Stimulated activated CD4-positive, alpha-beta T cell treated with anti-CD3 and anti-CD28 coated beads, Interleukin-1b, Interleukin-23, amount 100 ng/mL, for 4 hours (primary cell): ENCODE results near the gene ACOT8.
A peak's percentile ranks its signal among the peaks of the same experiment; 100 is the strongest.
"Not testable (repeated sequence)": the region's sequence is repeated elsewhere in the genome, so short reads cannot be mapped to it uniquely, and the experiment has no call there.

ENCODE experiments used
- DNase-seq, 2 donors: peaks; one replicate each; pipeline ENCODE4 v3.0.0-alpha.2; 2020; ENCODE audit warnings: low read depth in 2 of 2

The ACOT8 gene

DNA sequence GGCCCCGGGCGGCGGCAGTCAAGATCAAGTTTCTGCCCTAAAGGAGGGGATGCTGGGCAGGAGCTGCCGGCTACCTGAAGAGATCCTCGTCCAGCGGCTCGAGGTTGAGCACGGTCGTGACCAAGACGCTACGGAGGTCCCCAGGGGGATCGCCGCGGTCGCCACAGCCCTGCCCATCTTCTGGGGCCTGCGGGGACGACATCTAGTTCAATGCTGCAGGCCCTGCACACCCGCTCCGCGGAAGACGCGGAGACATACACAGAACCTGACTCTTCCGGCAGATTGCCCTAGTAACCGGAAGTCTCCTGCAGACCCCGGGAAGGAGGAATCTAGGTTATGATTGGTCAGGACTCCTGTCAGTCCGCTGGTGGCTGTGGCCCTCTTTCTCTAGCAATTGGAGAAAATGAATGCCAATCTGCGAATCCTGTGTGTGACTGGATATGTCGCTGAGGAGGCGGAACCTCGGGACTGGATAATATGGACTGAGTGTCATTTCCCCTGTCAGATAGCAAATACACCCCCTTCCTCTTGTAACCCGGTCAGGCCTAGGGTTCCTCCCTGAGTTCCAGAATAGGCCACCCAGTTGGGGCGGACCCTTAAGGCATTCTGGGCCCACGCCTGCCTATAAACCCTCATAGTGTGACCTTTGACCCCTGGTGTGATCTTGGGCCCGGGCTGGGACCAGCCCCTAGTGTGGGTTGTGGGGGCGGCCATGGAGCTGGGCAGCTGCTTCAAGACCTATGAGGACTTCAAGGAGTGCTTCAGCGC lies at the start of gene ACOT8, which contains the start of gene ZSWIM3:
Gene ACOT8, minus strand, starts transcription at position 279 of the 768 bp plus-strand sequence. Its CDS starts 77 bp downstream, at position 202.
Gene ZSWIM3, plus strand, starts transcription at position 501 of the 768 bp plus-strand sequence. Its CDS starts 212 bp downstream, at position 713.
- DNase-seq = peak; percentile 62 to 91

DNA sequence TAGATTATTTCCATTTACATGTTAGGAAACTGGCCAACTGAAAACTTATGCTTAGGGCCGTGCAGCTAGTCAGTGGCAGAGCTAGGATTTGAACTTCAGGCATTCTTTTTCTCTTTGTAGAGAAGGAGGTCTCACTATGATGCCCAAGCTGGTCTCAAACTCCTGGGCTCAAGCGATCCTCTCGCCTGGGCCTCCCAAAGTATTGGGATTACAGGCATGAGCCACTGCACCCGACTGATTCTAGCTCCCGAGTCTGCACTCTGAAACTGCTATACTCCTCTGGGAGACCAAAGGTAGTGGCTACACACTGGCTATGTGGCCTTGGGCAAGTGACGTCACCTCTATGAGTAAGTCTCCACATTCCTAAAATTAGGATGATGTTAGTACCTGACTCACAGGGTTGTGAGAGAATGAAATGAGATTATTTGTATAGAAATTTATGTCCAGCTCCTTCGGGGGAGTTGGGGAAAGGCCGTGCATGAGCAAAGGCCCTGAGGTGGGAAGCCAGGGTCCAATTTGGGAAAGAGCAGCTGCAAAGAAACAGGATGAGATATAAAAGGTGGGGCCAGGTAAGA lies 48.4 kb upstream of the ACOT8 start:
- DNase-seq = no peak

DNA sequence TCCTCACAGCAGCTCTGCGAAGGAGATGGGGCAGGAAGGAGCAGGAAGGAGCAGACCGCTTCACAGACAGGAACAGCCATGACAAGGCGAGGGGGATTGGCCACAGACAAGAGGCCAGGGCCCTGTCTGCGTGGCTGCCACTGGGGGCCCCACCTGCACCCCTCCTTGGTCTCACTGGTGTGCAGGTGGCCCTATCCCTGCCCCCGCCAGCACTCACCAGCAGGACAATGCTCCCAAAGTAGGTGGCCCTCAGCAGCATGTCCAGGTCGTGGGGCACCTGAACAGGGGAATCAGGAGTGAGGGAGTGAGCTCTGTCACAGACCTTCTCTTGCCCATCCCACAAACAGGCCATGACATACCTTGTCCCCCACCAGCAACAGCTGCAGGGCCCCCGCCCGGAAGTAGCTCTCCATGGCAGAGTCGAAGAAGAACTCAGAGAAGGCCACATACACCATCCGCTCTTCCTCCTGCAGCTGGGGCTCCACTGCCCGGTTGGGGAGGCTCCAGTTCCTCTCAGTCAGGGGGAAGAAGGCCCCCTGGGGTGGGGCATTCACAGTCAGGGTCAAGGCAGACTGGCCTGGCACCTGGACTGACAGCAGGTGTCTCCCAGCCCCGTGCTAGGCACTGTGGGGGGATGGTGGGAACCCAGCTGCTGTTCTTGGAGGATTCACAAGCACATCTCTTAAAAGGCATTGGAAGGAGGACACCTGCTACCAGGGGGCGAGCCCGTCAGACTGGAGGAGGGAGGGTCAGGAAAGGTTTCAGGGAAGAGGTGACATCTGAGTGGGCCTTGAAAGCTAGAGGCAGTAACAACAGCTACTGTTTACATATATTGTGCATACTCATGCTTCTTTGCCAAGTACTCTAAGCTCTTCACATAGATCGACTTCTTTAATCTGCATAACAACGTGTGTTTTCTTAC lies 47.7 kb upstream of the ACOT8 start:
- DNase-seq = no peak

DNA sequence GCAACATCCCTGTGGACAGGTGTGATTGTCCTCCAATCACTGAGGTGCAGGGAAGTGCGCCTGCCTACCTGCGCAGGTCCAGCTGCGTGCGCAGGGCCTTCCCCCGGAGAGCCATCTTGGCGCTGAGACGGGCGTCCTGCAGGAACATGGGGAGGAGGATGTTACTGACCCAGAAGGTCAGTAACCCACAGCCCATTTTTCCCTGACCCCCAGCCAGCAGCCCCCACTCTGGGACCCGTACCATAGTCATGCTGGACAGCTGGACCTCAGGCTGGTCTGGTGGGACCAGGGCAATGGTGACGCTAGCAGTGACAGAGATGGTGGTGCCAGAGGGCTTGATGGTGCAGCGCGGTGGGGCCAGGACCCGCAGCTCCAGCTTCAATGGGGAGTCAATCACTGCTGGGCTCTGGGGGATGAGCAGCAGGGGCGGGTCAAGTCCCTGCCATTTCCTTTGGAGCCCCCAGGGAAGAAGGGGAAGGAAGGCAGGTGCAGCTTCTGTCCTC lies 45.1 kb upstream of the ACOT8 start:
- DNase-seq = no peak

DNA sequence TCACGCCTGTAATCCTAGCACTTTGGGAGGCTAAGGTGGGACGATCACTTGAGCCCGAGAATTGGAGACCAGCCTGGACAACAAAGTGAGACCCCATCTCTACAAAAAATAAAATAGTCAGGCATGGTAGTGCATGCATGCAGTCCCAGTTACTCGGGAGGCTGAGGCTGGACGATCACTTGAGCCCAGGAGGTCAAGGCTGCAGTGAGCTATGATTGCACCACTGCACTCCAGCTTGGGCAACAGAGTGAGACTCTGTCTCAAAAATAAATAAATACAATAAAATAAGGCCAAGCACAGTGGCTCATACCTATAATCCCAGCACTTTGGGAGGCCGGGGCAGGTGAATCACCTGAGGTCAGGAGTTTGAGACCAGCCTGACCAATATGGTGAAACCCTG lies 44.1 kb upstream of the ACOT8 start:
- not testable (repeated sequence) for DNase-seq

DNA sequence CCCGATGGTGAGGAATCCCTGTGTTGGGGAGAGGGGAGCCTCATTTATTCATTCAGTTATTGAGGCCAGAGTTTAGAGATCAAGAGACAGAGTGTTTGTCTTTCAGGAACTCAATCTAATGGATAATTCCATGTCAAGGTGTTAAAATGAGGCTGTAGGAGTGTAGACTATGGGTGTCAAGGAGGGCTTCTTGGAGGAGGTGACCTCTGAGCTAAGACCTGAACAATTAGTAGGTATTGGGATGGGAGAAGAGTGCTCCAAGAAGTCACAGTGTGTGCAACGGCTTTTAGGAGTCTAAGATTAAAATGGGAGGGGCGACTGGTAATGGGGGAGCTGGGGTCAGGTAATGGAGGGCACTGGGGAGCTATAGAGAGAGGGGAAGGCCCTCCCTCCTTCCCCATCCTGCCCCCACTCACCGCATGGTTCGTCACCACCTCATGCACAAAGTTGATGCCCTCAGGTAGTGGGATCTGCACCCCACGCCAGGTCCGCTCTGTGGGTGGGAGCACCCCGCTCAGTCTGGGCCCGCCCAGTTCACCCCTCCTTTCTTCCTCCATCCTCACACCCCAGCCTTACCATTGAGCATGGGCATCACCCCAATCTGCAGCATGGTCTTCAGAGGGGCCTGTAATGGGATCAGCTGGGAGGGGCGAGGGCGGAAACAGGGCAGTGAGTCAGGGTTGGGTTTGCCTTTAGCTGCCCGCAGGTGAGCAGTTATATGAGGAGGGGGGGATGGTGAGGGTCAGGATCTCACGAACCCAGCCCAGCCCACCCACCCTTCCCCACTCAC lies 42.0 kb upstream of the ACOT8 start:
- DNase-seq = no peak

DNA sequence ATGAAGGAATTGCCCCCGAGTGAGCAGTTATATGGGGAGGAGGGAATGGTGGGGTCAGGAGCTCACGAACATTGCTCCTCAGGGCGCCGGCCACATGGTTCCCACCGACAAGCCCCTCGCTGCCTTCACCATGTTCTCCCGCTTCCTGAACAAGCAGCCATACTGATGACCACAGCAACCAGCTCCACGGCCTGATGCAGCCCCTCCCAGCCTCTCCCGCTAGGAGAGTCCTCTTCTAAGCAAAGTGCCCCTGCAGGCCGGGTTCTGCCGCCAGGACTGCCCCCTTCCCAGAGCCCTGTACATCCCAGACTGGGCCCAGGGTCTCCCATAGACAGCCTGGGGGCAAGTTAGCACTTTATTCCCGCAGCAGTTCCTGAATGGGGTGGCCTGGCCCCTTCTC lies 41.1 kb upstream of the ACOT8 start:
- no peak for DNase-seq

DNA sequence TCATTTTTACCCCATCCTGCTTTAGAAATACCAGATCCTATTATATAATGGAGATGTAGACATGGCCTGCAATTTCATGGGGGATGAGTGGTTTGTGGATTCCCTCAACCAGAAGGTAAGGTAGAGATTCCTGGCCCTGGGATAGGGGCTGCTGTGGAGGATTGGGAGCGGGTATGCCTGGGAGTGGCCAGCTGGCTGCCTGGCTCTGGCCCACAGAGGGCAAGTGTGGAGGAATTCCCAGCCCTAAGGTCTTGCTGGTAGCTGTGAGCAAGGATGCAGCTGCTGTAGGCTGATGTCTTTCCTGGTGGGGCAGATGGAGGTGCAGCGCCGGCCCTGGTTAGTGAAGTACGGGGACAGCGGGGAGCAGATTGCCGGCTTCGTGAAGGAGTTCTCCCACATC lies 40.5 kb upstream of the ACOT8 start:
- DNase-seq = no peak

DNA sequence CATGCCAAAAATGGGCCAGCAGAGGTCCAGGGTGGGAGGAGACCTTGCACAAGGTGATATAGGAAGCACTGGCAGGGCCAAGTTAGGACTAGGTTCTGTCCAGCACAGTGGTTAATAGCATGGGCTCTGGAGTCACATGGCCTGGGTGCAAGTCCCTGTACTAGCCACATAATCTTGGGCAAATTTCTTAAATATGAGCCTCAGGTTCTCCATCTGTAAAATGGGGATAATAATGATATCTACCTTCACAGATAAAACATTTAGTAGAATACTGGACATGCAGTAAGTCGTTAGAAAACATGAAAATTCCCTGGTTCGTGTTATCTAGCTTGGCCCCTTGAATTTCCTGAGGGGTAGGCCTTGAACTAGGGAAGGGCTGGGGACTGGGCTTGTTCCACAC lies 40.1 kb upstream of the ACOT8 start:
- DNase-seq = no peak

DNA sequence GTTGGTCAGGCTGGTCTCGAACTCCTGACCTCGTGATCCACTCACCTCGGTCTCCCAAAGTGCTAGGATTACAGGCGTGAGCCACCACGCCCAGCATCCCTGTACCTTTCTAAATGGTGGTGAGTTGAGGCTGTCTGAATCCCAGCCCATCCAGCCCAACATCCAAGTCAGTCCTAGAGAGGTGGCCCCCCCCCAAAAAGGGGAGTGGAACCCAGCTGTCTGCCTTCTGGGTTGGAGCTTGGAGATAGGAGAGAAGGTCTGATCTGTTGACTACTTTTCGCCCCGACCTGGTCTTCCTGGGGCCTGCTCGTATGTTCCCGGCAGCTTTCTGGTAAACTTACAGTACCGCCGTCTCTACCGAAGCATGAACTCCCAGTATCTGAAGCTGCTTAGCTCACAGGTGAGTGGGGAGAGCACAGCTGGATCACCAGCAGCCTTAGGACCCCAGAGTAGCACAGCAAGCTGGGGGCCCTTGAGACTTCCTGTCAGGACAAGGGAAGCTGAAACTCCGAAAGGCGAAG lies 39.5 kb upstream of the ACOT8 start:
- DNase-seq = no peak

DNA sequence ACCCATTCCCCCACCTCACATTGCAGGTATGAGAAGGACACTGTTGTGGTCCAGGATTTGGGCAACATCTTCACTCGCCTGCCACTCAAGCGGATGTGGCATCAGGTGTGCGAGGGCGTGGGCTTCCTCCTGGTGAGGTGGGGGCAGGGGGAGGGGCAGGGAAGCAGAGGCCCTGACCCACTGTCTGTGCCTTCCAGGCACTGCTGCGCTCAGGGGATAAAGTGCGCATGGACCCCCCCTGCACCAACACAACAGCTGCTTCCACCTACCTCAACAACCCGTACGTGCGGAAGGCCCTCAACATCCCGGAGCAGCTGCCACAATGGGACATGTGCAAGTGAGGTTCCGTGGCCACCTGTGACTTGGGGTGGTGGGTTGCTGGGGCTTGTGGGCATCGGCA lies 37.6 kb upstream of the ACOT8 start:
- no peak for DNase-seq

DNA sequence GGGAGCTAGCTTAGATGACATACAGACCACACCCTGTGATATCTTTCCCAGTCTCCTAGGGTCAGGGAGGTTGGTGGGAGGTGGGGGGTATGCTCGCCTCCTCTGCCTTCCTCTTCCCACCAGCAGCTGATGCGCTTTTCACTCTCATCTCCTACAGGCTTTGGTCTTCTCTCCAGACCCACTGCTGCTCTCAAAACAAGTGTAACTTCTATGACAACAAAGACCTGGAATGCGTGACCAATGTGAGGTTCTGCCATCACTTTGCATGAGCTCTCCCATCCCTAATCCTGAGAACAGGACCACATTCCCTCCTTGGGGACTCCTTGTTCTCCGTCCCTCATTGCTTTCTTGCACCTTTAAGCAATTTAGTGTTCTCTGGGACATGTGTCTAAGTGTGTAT lies 36.6 kb upstream of the ACOT8 start:
- DNase-seq = no peak

DNA sequence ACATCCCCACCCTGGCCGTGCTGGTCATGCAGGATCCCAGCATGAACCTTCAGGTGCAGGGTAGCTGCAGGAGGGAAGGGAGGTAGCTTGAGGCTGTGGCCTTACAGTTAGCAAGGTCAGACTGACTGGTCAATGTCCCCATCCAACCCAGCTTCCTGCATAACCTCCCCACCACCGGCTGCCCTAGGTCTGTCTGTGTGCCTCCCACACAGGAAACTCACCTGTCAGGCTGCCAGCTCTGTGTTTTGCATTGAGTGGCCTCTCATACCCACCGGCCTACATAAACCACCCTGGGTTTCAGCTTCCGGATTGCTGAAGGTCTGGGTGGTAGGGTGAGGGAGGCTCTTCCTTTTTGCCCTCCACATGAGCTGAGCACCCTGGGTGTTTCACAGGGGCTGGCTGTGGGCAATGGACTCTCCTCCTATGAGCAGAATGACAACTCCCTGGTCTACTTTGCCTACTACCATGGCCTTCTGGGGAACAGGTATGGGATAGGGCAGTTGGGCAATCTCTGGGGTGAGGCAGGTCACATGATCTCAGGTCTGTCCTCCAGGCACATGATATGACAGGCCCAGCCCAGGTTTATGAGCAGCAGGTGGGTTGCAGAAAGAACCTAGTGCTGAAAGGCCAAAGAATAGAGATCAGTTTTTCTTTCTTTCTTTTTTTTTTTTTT lies 35.8 kb upstream of the ACOT8 start:
- DNase-seq = no peak

DNA sequence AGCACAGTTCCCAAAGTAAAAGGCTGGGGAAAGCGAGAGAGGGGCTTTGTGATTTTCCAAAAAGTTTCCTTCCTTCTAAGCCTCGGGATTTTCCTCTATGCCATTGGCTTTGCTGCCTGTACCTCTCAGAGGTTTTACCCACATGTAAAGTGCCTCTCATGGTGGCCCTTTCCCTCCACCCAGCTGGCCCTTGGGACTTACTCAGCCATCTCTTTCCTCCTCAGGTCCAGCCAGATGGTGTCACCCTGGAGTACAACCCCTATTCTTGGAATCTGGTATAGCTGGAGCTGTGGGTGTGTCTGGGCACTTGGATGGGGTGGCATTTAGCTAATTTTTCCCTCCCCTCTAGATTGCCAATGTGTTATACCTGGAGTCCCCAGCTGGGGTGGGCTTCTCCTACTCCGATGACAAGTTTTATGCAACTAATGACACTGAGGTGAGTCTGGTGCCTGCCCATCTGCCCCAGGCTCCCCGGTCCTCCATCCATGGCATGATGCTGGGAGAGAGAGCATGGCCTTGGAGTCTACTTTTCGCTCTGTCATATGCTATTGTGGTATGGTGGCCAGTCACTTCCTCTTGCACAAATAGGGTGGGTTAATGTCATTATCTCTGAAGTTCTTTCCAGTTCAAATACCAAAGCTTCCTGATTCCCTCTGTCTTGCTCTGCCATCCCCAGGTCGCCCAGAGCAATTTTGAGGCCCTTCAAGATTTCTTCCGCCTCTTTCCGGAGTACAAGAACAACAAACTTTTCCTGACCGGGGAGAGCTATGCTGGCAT lies 35.0 kb upstream of the ACOT8 start:
- DNase-seq = no peak

DNA sequence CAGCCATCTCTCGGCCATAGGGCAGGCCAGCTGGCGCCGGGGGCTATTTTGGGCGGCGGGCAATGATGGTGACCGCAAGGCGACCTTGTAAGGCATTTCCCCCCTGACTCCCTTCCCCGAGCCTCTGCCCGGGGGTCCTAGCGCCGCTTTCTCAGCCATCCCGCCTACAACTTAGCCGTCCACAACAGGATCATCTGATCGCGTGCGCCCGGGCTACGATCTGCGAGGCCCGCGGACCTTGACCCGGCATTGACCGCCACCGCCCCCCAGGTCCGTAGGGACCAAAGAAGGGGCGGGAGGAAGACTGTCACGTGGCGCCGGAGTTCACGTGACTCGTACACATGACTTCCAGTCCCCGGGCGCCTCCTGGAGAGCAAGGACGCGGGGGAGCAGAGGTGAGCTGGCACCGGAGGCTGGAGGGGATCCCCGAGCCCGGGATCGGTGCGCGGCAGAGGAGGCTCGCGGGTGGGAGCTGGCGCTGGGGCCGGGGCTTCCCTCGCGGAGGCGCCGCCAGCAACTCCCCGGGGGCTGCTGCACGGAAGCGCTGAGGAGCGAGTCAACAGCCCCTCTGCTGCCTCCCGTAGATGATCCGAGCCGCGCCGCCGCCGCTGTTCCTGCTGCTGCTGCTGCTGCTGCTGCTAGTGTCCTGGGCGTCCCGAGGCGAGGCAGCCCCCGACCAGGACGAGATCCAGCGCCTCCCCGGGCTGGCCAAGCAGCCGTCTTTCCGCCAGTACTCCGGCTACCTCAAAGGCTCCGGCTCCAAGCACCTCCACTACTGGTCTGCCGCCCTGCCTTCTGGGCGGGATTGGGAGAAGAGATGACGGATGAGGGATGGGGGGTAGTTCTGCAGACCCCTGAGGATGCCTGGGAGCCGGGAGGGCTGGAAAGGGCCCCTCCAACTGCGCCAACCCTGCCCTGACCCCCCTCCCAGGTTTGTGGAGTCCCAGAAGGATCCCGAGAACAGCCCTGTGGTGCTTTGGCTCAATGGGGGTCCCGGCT lies 34.1 kb upstream of the ACOT8 start, which contains the start of the genes CTSA and NEURL2:
Gene CTSA, plus strand, starts transcription at position 351 of the 999 bp plus-strand sequence. Its CDS starts 234 bp downstream, at position 585.
Gene NEURL2, minus strand, starts transcription at position 224 of the 999 bp plus-strand sequence. Its CDS starts 217 bp downstream, at position 7.
- peak; percentile 82 to 83 for DNase-seq

DNA sequence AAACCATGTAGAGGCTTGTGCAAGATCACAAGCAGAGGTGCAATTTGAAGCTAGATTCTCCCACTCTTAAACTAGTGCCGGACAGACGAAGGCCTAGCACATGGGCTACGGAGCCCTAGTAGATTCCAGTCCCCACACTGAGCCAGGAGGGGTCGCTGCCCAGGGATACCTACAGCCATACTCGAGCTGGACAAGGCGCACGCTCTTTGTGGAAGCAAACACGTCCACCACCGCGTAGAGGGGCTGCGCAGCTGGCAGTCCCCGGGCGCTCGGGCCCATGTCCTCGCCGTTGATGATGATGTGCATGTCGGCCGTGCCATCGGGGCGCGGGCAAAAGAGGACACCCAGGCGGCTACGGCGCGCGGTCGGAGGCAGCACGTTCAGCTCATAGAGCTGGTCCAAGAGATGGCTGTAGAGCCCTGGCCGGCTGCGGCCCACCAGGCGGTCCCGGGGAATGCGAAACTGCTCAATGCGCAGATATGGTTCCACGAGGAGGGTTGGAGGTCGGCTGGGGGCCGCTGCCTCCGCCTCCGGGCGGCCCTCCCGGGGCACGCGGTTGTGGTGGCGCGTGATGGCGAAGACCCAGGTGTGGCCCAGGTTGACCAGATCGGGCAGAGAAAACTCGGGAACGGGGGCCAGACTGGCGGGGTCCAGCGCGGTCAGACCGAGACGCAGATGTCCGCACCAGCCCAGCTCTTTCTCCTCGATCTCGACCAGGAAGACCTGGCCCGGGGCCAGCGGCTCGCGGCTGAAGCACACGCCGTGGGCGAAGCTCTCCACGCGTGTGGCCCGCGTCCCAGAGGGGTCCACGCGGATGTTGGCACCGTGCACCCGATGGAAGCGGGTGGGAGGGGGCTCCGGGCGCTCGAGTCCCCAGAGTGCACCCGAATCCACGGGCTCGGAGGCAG lies 33.1 kb upstream of the ACOT8 start:
- peak; percentile 36 to 40 for DNase-seq

DNA sequence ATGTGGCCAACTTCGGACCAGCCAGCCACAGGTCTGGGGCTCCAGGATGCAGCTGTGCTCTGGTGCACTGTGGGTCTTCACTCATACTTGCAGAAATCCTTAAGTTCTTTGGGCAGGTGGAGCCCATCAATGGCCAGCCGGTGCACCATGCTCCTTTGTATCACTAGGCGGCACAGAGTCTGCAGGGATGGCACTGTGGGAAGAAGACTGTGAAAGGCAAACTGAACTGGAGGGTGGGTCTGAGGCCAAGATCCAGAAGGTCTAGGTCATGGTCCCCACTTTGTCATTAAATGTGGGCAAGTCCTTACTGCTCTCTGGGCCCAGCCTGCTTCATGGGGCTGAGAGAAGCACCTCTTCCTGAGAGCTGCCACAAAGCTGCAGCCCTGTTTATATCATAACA lies 31.5 kb upstream of the ACOT8 start:
- no peak for DNase-seq
